Measurements from ENCODE around the gene WDR93.
"Not testable (repeated sequence)": the region's sequence is repeated elsewhere in the genome, so short reads cannot be mapped to it uniquely, and the experiment has no call there.

The WDR93 gene

GRCh38 chr15:89780601-89781000 is 90.0 kb downstream of the WDR93 start:
- TF ChIP-seq CSRNP3 (CRISPR knock-in tag; IDR thresholded peaks at IDR 0.05) (no peak), ZC3H10 (CRISPR knock-in tag; IDR thresholded peaks at IDR 0.05) (no peak), ZNF8 (CRISPR knock-in tag; IDR thresholded peaks at IDR 0.05) (no peak), SNAI2 (CRISPR knock-in tag; IDR thresholded peaks at IDR 0.05) (no peak), ZFP3 (CRISPR knock-in tag; IDR thresholded peaks at IDR 0.05) (peak; percentile 89), ZFP30 (CRISPR knock-in tag; IDR thresholded peaks at IDR 0.05) (no peak)

GRCh38 chr15:89781055-89781454 is 90.4 kb downstream of the WDR93 start:
- no peak for ATAC-seq

More at GRCh38 chr15:89780601-89781000, 90.0 kb downstream of the WDR93 start:
- ATAC-seq, result no peak

GRCh38 chr15:89781891-89782618 is 91.4 kb downstream of the WDR93 start:
- TF ChIP-seq CSDC2 (CRISPR knock-in tag; IDR thresholded peaks at IDR 0.05) (0 out of 2 replicates have a peak, but pooled peaks have one; percentile 50), ZNF70 (CRISPR knock-in tag; IDR thresholded peaks at IDR 0.05) (no peak), OSR1 (CRISPR knock-in tag; IDR thresholded peaks at IDR 0.05) (peak; percentile 71; the same call in 1 of the 2 replicates)
- peak; percentile 55 for ATAC-seq

More at GRCh38 chr15:89781055-89781454, 90.4 kb downstream of the WDR93 start:
- TF ChIP-seq ZNF565 (CRISPR knock-in tag; conservative IDR thresholded peaks at IDR 0.05; ENCODE audit: low read depth) (no peak), OSR1 (CRISPR knock-in tag; IDR thresholded peaks at IDR 0.05) (no peak), PPARA (CRISPR knock-in tag; IDR thresholded peaks at IDR 0.05; ENCODE audit: borderline replicate concordance) (no peak), ISL1 (CRISPR knock-in tag; IDR thresholded peaks at IDR 0.05) (no peak), TSHZ2 (CRISPR knock-in tag; IDR thresholded peaks at IDR 0.05) (no peak), ZC3H10 (CRISPR knock-in tag; IDR thresholded peaks at IDR 0.05) (no peak), ZNF8 (CRISPR knock-in tag; IDR thresholded peaks at IDR 0.05) (no peak), ZFP30 (CRISPR knock-in tag; IDR thresholded peaks at IDR 0.05) (no peak), PATZ1 (CRISPR knock-in tag; IDR thresholded peaks at IDR 0.05; ENCODE audit: borderline replicate concordance) (no peak), CSRNP3 (CRISPR knock-in tag; IDR thresholded peaks at IDR 0.05) (no peak), ZNF70 (CRISPR knock-in tag; IDR thresholded peaks at IDR 0.05) (no peak), RARB (CRISPR knock-in tag; IDR thresholded peaks at IDR 0.05) (no peak), TCF4 (CRISPR knock-in tag; IDR thresholded peaks at IDR 0.05; ENCODE audit: borderline replicate concordance) (no peak), GLIS3 (CRISPR knock-in tag; IDR thresholded peaks at IDR 0.05) (no peak), ARNTL (CRISPR knock-in tag; IDR thresholded peaks at IDR 0.05; ENCODE audit: borderline replicate concordance, low read depth) (no peak), BACH2 (CRISPR knock-in tag; IDR thresholded peaks at IDR 0.05; ENCODE audit: borderline replicate concordance) (no peak)

GRCh38 chr15:89782619-89782950 is 92.0 kb downstream of the WDR93 start:
- ATAC-seq, result not testable (repeated sequence)

Data from SK-N-SH treated with all-trans-retinoic acid at 6 μM for 48 hours (cell line).